Hematopoietic multipotent progenitor cell treated with erythropoietin and hydrocortisone succinate and interleukin-3 and kit ligand, for 8 days (in vitro differentiated cells): ENCODE results near the gene EEF1A1.
A peak's percentile ranks its signal among the peaks of the same experiment; 100 is the strongest.
"Not testable (repeated sequence)": the region's sequence is repeated elsewhere in the genome, so short reads cannot be mapped to it uniquely, and the experiment has no call there.

Source experiments
- DNase-seq: peaks from one replicate; pipeline ENCODE4 v3.0.0-alpha.2; 2015

The EEF1A1 gene

DNA sequence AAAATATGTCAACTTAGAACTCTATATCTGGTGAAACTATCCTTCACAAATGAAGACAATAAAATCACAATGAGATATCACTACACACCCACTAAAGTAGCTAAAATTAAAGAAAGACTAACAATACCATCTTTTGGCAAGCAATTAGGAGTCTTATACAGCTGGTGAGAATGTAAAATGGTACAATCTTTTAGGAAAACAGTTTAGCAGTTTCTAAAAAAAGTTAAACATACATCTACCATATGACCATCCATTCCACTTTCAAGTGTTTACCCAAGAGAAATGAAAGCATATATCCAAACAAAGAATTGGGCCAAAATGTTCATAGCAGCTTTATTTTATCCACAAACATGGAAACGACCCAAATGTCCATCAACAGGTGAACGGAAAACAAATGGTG lies 13.8 kb upstream of the EEF1A1 start:
- no peak for DNase-seq

DNA sequence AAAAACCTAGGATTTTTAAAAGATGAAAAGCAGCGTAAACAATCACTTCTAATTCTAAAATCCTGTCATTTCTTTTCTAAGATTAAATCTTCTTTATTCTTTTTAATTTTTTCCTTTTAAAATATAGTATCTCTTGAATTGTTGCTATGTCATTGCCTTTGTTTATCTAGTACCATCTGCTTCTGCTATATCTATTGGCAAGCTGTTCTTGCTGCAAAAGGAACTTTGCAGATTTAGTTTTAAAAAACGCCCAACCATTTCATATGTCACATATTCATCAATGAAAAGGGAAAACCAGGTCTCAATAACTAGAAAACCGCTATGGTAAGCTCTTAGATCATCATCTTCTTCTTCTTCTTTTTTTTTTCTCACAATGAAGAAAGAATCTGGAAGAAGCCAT lies 11.5 kb upstream of the EEF1A1 start:
- DNase-seq, result no peak

DNA sequence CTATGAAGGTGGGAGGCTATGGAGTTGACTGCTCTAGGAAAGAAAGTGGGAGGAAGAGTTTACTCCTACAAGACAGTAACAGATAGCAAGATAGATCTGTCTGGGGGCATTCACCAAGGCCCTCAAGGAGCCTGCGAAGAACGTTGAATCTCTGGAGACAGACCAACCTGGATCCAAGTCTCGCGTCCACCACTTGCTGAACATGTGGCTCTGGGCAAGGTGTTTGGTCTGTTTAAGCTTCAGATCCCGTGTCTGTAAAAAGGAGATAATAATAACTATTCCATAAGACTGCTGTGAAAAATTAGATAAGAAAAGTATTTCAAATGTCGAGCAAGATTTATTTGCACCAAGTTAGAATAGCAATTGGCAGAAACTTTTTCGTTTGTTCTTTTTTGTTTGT lies 8.1 kb upstream of the EEF1A1 start:
- DNase-seq, result peak; percentile 87

- no peak for DNase-seq
These were observed 4.9 kb upstream of the EEF1A1 start for GRCh38 chr6:73525546-73526330.

DNA sequence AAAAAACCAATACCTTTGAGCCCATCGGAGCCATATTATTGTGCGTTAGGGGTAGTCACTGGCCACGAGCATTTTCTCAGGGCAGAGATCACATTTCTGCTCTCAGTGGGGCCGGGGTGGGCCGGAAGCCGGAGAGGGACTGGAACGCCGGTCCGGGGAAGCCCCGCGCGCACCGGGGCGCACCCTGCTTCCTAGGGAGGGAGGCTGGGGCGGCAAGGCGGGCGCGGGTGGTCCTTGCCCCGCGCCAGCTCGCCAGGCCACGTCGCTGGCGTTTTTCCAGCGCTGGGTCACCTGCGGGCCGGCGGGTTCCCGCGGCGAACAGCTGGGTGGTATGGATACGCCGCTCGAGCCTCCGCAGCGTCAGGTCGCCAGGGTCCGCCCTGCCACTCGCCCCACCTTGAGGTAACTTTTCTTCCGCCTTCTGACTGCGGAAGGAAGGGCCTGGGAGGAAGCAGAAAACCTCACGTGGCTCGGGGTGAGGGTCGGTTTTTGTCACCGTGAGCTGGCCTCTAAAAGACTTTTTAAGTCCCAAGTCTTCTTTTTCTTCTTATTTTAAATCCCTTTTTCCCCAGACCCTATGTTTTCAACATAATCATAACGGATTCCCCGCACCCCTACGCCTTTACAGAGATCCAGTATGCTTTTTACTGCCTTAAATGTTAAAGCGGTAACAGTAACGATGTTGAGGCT lies 2.7 kb upstream of the EEF1A1 start:
- peak; percentile 86 for DNase-seq

GRCh38 chr6:73521351-73521985 lies 636 bp upstream of the EEF1A1 start:
- peak; percentile 99 for DNase-seq

GRCh38 chr6:73519926-73520687 lies 725 bp downstream of the EEF1A1 start:
- DNase-seq, result peak; percentile 72

- peak; percentile 39 for DNase-seq
These were observed 1.6 kb downstream of the EEF1A1 start for GRCh38 chr6:73518982-73519881.

- not testable (repeated sequence) for DNase-seq
These were observed 2.5 kb downstream of the EEF1A1 start for GRCh38 chr6:73518100-73518981.

DNA sequence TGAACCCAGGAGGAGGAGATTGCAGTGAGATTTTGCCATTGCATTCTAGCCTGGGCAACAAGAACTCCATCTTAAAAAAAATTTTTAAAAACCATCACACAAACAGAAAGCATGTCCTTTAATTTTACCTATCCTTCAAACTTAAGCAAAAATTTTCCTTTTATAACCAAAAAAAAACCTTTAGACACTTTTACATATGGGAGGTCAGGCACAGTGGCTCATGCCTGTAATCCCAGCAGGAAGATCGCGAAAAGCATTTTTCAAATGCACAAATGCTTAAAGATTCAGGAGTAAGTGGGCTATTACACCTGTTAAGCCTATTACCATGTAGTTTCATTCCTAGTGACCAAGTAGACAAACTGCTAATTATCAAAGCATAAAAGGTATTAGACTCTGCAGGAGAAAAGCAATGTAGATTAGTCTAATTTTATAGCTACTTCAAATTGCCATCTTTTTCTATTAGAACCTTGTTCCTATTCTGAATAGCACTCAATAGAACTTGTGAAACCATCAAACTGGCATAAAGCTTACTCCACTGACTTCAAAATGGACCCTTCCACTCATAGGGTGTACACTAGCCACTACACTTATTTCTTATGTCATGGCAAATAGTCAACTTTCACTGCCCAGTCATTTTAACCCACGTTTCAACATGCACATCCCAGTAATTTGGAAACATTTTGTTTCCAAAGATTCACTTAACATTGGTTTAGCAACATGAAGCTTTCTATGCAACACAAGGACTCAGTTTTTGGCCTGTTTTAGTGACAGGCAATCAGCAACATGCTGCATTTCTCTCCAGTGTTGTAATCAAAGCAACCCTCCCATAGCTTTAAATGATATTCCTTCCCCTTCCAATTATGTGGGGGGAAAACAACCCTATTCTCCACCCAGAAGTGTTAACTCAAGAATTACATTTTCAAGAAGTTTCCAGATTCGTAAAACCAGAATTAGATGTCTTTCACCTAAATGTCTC lies 4.0 kb downstream of the EEF1A1 start:
- peak; percentile 43 for DNase-seq

DNA sequence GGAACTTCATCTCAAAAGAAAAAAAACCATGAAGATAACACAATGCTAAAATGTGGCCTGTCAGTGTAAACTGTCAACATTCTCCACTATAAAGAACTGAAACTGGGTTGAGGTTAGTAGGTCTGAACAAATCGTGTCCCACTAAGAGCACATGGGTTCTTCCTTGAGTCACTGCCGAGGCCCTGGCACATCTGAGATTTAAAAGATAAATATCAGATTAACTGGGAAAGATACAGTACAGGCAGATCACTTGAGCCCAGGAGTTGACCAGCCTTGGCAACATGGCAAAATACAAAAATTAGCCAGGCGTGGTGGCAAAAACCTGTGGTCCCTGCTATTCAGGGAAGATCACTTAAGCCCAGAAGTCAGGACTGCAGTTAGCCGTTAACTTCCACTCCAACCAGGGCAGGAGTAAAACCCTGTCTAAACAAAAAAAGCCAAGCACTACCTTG lies 5.6 kb downstream of the EEF1A1 start:
- DNase-seq, result peak; percentile 61

GRCh38 chr6:73514746-73515110 lies 6.1 kb downstream of the EEF1A1 start:
- DNase-seq, result peak; percentile 59

DNA sequence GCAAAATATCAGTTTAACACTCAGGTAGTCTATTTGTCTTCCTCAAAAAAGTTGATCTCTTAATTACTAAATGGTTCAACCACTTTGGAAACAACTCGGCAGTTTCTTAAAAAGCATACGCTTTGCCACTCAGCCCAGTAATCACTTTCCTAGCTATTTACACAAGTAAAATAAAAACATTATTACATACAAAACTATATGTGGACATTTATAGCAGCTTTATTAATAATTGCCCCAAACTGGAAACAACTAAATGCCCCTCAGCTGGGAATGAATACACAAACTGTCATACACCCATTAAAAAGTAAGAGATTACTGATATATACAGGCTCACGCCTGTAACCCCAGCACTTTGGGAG lies 7.4 kb downstream of the EEF1A1 start:
- DNase-seq, result peak; percentile 34

DNA sequence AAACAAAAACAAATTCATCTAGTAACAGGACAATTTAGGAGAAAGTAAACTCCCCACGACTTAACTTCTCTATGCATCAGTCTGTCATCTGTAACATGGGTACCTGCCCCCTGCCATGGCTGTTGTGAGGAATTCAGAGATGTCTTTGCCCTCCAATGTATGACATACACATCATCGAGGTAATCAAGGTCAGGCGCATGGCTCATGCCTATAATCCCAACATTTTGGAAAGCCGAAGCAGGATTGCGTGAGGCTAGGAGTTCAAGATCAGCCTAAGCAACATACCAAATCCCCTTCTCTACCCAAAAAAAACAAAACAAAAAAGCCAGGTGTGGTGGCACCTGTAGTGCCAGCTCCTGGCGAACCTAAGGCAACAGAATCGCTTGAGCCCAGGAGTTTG lies 9.0 kb downstream of the EEF1A1 start:
- DNase-seq, result no peak

DNA sequence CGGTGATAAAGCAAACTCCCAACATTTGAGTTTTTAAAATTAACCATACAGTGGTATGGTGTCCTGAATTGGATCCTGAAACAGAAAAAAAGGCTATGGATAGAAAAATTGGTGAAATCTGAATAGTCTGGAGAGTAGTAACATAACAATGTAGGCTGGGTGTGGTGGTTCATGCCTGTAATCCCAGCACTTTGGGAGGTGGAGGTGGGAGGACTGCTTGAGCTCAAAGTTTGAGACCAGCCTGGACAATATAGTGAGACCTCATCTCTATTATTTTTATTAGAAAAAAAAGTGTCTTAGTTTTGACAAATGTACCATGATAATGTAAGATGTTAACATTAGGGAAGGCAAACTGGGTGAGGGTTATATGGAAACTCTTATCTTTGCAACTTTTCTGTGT lies 11.0 kb downstream of the EEF1A1 start:
- no peak for DNase-seq

- no peak for DNase-seq
These were observed 12.1 kb downstream of the EEF1A1 start for GRCh38 chr6:73508776-73509175.

GRCh38 chr6:73506246-73506645 lies 14.6 kb downstream of the EEF1A1 start:
- DNase-seq, result peak; percentile 11

DNA sequence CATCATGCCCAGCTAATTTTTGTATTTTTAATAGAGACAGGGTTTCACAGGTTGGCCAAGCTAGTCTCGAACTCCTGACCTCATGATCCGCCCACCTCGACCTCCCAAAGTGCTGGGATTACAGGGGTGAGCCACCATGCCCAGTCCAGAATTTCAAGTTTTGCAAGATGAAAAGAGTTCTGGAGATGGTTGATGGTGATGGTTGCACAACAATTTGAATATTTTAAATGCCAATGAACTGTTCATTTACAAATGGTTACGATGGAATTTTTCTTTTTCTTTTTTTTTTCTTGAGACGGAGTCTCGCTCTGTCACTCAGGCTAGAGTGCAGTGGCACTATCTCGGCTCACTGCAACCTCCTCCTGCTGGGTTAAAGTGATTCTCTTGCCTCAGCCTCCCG lies 15.1 kb downstream of the EEF1A1 start:
- DNase-seq, result not testable (repeated sequence)

- DNase-seq, result no peak
These were observed 15.7 kb downstream of the EEF1A1 start for GRCh38 chr6:73505142-73505541.

DNA sequence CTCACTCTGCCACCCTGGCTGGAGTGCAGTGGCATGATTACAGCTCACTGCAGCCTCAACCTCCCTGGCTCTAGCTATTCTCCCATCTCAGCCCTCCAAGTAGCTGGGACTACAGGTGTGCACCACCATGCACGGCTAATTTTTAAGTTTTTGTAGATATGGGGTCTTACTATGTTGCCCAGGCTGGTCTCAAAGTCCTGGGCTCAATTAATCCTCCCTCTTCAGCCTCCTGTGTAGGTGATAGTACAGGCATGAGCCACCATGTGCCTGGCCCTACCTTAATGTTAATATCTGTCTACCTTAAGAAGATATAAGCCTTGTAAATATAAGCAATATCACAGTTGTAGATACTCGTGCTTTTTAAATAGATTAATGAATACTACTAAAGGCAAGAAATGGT lies 16.7 kb downstream of the EEF1A1 start:
- no peak for DNase-seq
